WTC11 (cell line): ENCODE data around the gene WBP2. TPM values are rescaled to one million over a fixed set of nuclear protein-coding genes. Genes with fewer than 3 reads are reported as not detected.

Experiments
- ATAC-seq: fragments of 200-7000 bp; cut with Tn5 transposase; 2 replicates; pipeline ENCODE4 v1.10.0; 2021; ENCODE audit warnings: mild to moderate bottlenecking, moderate library complexity
- CTCF ChIA-PET: fragments of 300-600 bp; sonication (Branson Sonifier 250); formaldehyde crosslinking; loops from one replicate; lab custom pipeline; 2021; ENCODE audit warnings: antibody characterized with exemption; lab: Charles Lee
- POLR2A ChIA-PET: fragments of 350-600 bp; sonication (Branson Sonifier 250); formaldehyde crosslinking; loops from one replicate; lab custom pipeline; 2021; ENCODE audit warnings: antibody characterized with exemption; lab: Charles Lee
- DNase-seq: peaks from one replicate; pipeline ENCODE4 v3.0.0; 2021; ENCODE audit warnings: low spot score
- H3K27ac Mint-ChIP-seq: 2 replicates; pipeline ENCODE4 v1.8.0; 2021; ENCODE audit warnings: mixed read lengths
- H3K27me3 Mint-ChIP-seq: 2 replicates; pipeline ENCODE4 v1.8.0; 2021; ENCODE audit warnings: low read depth, mild to moderate bottlenecking, moderate library complexity, mixed read lengths
- H3K36me3 Mint-ChIP-seq: 2 replicates; pipeline ENCODE4 v1.8.0; 2021; ENCODE audit warnings: mixed read lengths
- H3K4me1 Mint-ChIP-seq: 2 replicates; pipeline ENCODE4 v1.8.0; 2022; ENCODE audit warnings: mixed read lengths
- H3K4me3 Mint-ChIP-seq: 2 replicates; pipeline ENCODE4 v1.8.0; 2021; ENCODE audit warnings: mild to moderate bottlenecking, moderate library complexity, mixed read lengths
- H3K9me3 Mint-ChIP-seq: 2 replicates; pipeline ENCODE4 v1.8.0; 2021; ENCODE audit warnings: mixed read lengths
- CREB1 ChIP-seq: sonication (generic); formaldehyde crosslinking; IDR thresholded peaks from 2 replicates; pipeline ENCODE4 v1.8.0; 2023; ENCODE audit warnings: mild to moderate bottlenecking, missing genetic modification reagents
- EMX1 ChIP-seq: fragments of 250-450 bp; sonication (Bioruptor Pico); IDR thresholded peaks from 2 replicates; pipeline ENCODE4 v1.8.0; 2021; ENCODE audit warnings: mild to moderate bottlenecking
- GABPB1 ChIP-seq: sonication (generic); formaldehyde crosslinking; IDR thresholded peaks from 2 replicates; pipeline ENCODE4 v1.8.1; 2023; ENCODE audit warnings: mild to moderate bottlenecking, missing genetic modification reagents
- GTF2I ChIP-seq: fragments of 250-450 bp; sonication (Bioruptor Pico); conservative IDR thresholded peaks from 2 replicates; pipeline ENCODE4 v1.4.0; 2021; ENCODE audit warnings: mild to moderate bottlenecking
- HMGA2 ChIP-seq: fragments of 250-450 bp; sonication (Bioruptor Pico); IDR thresholded peaks from 2 replicates; pipeline ENCODE4 v1.4.0; 2021; ENCODE audit warnings: mild to moderate bottlenecking, moderate library complexity
- KAT7 ChIP-seq: sonication (generic); formaldehyde crosslinking; IDR thresholded peaks from 2 replicates; pipeline ENCODE4 v1.8.1; 2023; ENCODE audit warnings: missing genetic modification reagents, mild to moderate bottlenecking, borderline replicate concordance
- MYBL2 ChIP-seq: sonication (generic); formaldehyde crosslinking; IDR thresholded peaks from 2 replicates; pipeline ENCODE4 v1.8.1; 2023; ENCODE audit warnings: mild to moderate bottlenecking, moderate library complexity, missing genetic modification reagents
- SOX15 ChIP-seq: fragments of 250-450 bp; sonication (Bioruptor Pico); IDR thresholded peaks from 2 replicates; pipeline ENCODE4 v1.9.0; 2021; ENCODE audit warnings: mild to moderate bottlenecking
- TEAD1 ChIP-seq: sonication (generic); formaldehyde crosslinking; IDR thresholded peaks from 2 replicates; pipeline ENCODE4 v1.8.0; 2022; ENCODE audit warnings: mild to moderate bottlenecking, missing genetic modification reagents
- ZBTB21 ChIP-seq: sonication (generic); formaldehyde crosslinking; IDR thresholded peaks from 2 replicates; pipeline ENCODE4 v1.8.1; 2023; ENCODE audit warnings: mild to moderate bottlenecking, missing genetic modification reagents, borderline replicate concordance
- ZNF219 ChIP-seq: sonication (generic); formaldehyde crosslinking; IDR thresholded peaks from 2 replicates; pipeline ENCODE4 v1.8.0; 2023; ENCODE audit warnings: missing genetic modification reagents, mild to moderate bottlenecking, borderline replicate concordance
- total RNA-seq: library from RNA; stranded (reverse); gene quantifications from 3 replicates; pipeline ENCODE4 v1.2.3, GENCODE V29; 2021
- TF ChIP-seq, protein P1 (sequence below): sonication (generic); formaldehyde crosslinking; IDR thresholded peaks from 2 replicates; pipeline ENCODE4 v1.8.1; 2022; ENCODE audit warnings: mild to moderate bottlenecking, missing genetic modification reagents, moderate library complexity, borderline replicate concordance
- TF ChIP-seq, protein P2 (sequence below): fragments of 250-450 bp; sonication (Bioruptor Pico); IDR thresholded peaks from 2 replicates; pipeline ENCODE4 v1.9.0; 2021; ENCODE audit warnings: mild to moderate bottlenecking
- TF ChIP-seq, protein P3 (sequence below): sonication (generic); formaldehyde crosslinking; IDR thresholded peaks from 2 replicates; pipeline ENCODE4 v1.8.1; 2022; ENCODE audit warnings: missing genetic modification reagents, borderline replicate concordance
- TF ChIP-seq, protein P4 (sequence below): sonication (generic); formaldehyde crosslinking; IDR thresholded peaks from 2 replicates; pipeline ENCODE4 v1.8.1; 2022; ENCODE audit warnings: mild to moderate bottlenecking, moderate library complexity, missing genetic modification reagents
- TF ChIP-seq, protein P5 (sequence below): sonication (generic); formaldehyde crosslinking; conservative IDR thresholded peaks from 2 replicates; pipeline ENCODE4 v1.8.1; 2022; ENCODE audit warnings: mild to moderate bottlenecking, missing genetic modification reagents
- TF ChIP-seq, protein P6 (sequence below): sonication (generic); formaldehyde crosslinking; IDR thresholded peaks from 2 replicates; pipeline ENCODE4 v1.8.1; 2022; ENCODE audit warnings: low read depth, missing genetic modification reagents, borderline replicate concordance

WBP2 gene
- total RNA-seq, 1 experiment from 2014 or later: 68.8 TPM

DNA sequence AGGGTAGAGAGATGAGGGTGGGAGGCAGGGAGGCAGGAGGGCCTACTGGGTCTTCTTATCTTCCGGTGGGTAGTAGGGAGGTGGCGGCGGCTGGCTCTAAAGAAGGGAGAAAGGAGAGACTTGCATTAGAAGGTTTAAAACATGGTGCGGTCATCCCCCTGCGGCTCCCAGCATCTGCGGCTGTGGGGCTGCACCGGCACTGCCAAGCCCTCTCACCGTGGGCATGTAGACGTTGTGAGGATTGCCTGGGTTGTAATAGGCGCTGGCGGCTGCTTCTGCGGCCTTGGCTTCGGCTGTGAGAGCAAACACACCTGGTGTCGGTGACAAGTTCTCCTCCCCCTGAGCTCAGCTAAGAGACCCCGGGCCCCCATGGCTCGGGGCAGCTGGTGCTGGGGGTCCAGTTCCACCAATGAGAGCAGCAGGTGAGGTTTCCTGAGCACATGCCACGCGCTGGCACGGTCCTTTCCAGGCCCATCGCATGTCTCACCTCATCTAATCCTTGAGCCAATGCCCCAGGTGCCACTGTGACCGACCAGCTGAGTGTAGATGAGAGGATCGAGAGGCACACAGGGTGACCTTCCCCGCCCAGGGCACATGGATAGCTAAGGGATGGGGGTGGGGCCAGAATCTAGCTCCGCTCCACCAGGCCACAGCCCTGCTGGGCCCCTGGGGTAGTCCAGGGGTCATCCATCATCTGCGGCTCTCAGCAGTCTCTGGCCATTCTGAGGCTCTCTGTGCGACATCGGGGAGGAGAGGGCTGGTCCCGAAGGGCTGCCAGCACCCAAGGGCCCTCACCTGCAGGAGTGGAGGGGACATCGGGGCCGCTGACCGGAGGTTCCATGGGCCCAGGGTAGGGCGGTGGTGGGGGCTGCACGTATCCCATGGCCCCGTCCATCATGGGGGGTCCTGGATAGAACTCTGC is 8.2 kb downstream of the WBP2 start:
- H3K27ac Mint-ChIP-seq: no peak overlapping the region
- ATAC-seq (no peak), DNase-seq (no peak)
- CTCF ChIA-PET: interaction anchor here (0.6 to 8.8 kb wide), 11 partner anchors 8 to 132 kb away, joined by 3 to 180 read pairs (median 10); partner anchors contain the start of genes ACOX1, GALK1, MRPL38 and TEN1
- H3K27me3 Mint-ChIP-seq: no peaks in the 10 kb centered on the region
- POLR2A ChIA-PET: interaction anchor here (2.7 kb wide), 1 partner anchor 8 kb away, joined by 12 read pairs; the partner anchor contains the start of gene WBP2
- H3K9me3 Mint-ChIP-seq: no peaks in the 10 kb centered on the region
- peaks cover 32% of the 10 kb centered on the region for H3K36me3 Mint-ChIP-seq
- TF ChIP-seq GTF2I (CRISPR knock-in tag): no peak
- peak; percentile 72 for TF ChIP-seq GABPB1
- TF ChIP-seq, protein P1, sequence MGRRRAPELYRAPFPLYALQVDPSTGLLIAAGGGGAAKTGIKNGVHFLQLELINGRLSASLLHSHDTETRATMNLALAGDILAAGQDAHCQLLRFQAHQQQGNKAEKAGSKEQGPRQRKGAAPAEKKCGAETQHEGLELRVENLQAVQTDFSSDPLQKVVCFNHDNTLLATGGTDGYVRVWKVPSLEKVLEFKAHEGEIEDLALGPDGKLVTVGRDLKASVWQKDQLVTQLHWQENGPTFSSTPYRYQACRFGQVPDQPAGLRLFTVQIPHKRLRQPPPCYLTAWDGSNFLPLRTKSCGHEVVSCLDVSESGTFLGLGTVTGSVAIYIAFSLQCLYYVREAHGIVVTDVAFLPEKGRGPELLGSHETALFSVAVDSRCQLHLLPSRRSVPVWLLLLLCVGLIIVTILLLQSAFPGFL (CRISPR knock-in tag): peak; percentile 49; the same call in 1 of the 2 replicates
- TF ChIP-seq, protein P2, sequence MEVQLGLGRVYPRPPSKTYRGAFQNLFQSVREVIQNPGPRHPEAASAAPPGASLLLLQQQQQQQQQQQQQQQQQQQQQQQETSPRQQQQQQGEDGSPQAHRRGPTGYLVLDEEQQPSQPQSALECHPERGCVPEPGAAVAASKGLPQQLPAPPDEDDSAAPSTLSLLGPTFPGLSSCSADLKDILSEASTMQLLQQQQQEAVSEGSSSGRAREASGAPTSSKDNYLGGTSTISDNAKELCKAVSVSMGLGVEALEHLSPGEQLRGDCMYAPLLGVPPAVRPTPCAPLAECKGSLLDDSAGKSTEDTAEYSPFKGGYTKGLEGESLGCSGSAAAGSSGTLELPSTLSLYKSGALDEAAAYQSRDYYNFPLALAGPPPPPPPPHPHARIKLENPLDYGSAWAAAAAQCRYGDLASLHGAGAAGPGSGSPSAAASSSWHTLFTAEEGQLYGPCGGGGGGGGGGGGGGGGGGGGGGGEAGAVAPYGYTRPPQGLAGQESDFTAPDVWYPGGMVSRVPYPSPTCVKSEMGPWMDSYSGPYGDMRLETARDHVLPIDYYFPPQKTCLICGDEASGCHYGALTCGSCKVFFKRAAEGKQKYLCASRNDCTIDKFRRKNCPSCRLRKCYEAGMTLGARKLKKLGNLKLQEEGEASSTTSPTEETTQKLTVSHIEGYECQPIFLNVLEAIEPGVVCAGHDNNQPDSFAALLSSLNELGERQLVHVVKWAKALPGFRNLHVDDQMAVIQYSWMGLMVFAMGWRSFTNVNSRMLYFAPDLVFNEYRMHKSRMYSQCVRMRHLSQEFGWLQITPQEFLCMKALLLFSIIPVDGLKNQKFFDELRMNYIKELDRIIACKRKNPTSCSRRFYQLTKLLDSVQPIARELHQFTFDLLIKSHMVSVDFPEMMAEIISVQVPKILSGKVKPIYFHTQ: no peak
- H3K4me3 Mint-ChIP-seq: no peak overlapping the region
- peaks cover 21% of the 10 kb centered on the region for H3K4me1 Mint-ChIP-seq

DNA sequence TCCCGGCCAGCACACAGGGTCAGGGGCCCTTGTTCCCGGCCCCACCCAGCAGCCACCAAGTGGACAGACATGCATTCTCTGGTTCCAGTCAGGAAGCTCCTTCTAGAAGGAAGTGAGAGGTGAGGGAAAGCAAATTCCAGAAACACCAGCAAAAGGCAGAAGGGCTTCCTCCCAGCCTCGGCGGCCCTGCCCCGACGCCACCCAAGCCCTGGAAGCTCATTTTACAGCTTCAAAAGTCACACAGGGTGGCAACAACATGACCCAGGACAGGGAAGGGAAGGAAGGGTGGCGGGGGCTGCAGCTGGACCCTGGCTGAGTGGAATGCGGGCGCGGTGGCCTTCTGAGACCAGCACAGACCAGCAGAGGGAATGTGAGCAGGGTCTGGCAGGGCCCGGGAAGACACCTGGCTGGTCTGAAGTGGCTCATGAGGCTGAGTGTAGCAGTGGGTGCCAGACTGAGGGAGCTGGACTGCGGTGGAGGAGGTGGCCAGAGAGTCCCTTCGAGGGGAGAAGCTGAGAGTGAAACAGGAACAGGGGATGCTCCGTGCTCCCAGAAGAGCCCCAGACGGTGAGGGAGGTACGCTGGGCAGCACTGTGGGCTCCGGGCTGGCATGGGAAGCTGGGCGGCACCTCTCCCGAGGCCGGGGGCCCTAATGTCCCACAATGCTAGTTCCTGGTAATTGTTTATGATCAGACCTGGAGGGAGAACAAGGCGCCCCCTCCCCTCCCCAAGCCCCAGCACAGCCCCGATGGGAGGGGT is 9.0 kb downstream of the WBP2 start:
- H3K36me3 Mint-ChIP-seq: peaks cover 27% of the 10 kb centered on the region
- TF ChIP-seq SOX15 (CRISPR knock-in tag) (no peak), ZBTB21 (CRISPR knock-in tag) (no peak), EMX1 (CRISPR knock-in tag) (no peak), MYBL2 (CRISPR knock-in tag) (no peak), KAT7 (CRISPR knock-in tag) (no peak), ZNF219 (CRISPR knock-in tag) (no peak), CREB1 (no peak), TEAD1 (CRISPR knock-in tag) (no peak), HMGA2 (CRISPR knock-in tag) (no peak)
- TF ChIP-seq, protein P1 (CRISPR knock-in tag): no peak
- TF ChIP-seq, protein P3, sequence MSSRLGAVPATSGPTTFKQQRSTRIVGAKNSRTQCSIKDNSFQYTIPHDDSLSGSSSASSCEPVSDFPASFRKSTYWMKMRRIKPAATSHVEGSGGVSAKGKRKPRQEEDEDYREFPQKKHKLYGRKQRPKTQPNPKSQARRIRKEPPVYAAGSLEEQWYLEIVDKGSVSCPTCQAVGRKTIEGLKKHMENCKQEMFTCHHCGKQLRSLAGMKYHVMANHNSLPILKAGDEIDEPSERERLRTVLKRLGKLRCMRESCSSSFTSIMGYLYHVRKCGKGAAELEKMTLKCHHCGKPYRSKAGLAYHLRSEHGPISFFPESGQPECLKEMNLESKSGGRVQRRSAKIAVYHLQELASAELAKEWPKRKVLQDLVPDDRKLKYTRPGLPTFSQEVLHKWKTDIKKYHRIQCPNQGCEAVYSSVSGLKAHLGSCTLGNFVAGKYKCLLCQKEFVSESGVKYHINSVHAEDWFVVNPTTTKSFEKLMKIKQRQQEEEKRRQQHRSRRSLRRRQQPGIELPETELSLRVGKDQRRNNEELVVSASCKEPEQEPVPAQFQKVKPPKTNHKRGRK: no peak
- TF ChIP-seq, protein P4, sequence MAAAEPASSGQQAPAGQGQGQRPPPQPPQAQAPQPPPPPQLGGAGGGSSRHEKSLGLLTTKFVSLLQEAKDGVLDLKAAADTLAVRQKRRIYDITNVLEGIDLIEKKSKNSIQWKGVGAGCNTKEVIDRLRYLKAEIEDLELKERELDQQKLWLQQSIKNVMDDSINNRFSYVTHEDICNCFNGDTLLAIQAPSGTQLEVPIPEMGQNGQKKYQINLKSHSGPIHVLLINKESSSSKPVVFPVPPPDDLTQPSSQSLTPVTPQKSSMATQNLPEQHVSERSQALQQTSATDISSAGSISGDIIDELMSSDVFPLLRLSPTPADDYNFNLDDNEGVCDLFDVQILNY (CRISPR knock-in tag): no peak
- TF ChIP-seq, protein P5, sequence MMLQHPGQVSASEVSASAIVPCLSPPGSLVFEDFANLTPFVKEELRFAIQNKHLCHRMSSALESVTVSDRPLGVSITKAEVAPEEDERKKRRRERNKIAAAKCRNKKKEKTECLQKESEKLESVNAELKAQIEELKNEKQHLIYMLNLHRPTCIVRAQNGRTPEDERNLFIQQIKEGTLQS (CRISPR knock-in tag): no peak
- TF ChIP-seq, protein P6, sequence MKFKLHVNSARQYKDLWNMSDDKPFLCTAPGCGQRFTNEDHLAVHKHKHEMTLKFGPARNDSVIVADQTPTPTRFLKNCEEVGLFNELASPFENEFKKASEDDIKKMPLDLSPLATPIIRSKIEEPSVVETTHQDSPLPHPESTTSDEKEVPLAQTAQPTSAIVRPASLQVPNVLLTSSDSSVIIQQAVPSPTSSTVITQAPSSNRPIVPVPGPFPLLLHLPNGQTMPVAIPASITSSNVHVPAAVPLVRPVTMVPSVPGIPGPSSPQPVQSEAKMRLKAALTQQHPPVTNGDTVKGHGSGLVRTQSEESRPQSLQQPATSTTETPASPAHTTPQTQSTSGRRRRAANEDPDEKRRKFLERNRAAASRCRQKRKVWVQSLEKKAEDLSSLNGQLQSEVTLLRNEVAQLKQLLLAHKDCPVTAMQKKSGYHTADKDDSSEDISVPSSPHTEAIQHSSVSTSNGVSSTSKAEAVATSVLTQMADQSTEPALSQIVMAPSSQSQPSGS: no peak
- ATAC-seq: no peak
- peak overlapping the region; percentile 90 for H3K27ac Mint-ChIP-seq
- H3K4me3 Mint-ChIP-seq: no peak overlapping the region
- DNase-seq: no peak
- ChIA-PET POLR2A (interaction anchor here (2.7 kb wide), 1 partner anchor 9 kb away, joined by 12 read pairs; the partner anchor contains the start of gene WBP2), CTCF (interaction anchor here (0.6 to 8.8 kb wide), 22 partner anchors 9 to 434 kb away, joined by 3 to 180 read pairs (median 6); partner anchors contain the start of genes ACOX1, GALK1, SMIM5 and TEN1)
- peaks cover 21% of the 10 kb centered on the region for H3K4me1 Mint-ChIP-seq
- H3K27me3 Mint-ChIP-seq: no peaks in the 10 kb centered on the region
- no peaks in the 10 kb centered on the region for H3K9me3 Mint-ChIP-seq
